Retinal pigment epithelial cell (primary cell): Measurements from ENCODE around the gene SMCHD1.
"Not testable (repeated sequence)": the region's sequence is repeated elsewhere in the genome, so short reads cannot be mapped to it uniquely, and the experiment has no call there.

Experiments used
- DNase-seq: peaks from one replicate; pipeline ENCODE4 v3.0.0-alpha.2; 2010; ENCODE audit warnings: low read depth
- H3K4me3 ChIP-seq: 2 replicates; pipeline ENCODE4 v1.5.1; 2011; ENCODE audit warnings: mild to moderate bottlenecking, low read length, control low read depth, moderate library complexity
- CTCF ChIP-seq: conservative IDR thresholded peaks from 2 replicates; pipeline ENCODE4 v1.5.1; 2011; ENCODE audit warnings: low read depth, low read length, control low read depth, inconsistent platforms

SMCHD1 gene

GRCh38 chr18:2792395-2792794 is 136.9 kb downstream of the SMCHD1 start:
- no peak for TF ChIP-seq CTCF
- H3K4me3 ChIP-seq = no peak overlapping the region
- DNase-seq = no peak

GRCh38 chr18:2794159-2794558 is 138.6 kb downstream of the SMCHD1 start:
- no peak for TF ChIP-seq CTCF
- no peak overlapping the region for H3K4me3 ChIP-seq
- DNase-seq = no peak

GRCh38 chr18:2797951-2798350 is 142.4 kb downstream of the SMCHD1 start:
- TF ChIP-seq CTCF = no peak
- no peak overlapping the region for H3K4me3 ChIP-seq
- DNase-seq = no peak

DNA sequence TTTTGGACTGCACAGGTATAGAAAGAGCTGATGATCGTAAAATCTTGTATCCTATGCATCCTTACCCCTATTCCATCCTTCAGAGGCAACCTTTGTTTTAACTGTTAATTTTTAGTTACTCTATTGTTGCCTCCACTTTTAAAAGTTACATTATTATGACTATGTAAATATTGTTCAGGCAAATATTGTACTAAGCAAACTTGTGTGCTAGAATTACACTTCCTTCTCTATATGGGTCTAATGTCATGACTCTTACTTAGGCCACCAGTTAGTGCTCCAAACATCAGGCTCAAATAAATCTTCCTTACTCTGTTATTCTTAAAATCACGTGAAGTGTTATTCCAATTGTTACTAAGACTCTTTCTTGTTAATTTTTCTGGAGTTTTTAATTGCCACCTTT is 143.8 kb downstream of the SMCHD1 start:
- no peak overlapping the region for H3K4me3 ChIP-seq
- DNase-seq = no peak
- TF ChIP-seq CTCF = no peak

GRCh38 chr18:2805970-2806943 is 150.7 kb downstream of the SMCHD1 start:
- no peak for DNase-seq
- H3K4me3 ChIP-seq = no peak overlapping the region

DNA sequence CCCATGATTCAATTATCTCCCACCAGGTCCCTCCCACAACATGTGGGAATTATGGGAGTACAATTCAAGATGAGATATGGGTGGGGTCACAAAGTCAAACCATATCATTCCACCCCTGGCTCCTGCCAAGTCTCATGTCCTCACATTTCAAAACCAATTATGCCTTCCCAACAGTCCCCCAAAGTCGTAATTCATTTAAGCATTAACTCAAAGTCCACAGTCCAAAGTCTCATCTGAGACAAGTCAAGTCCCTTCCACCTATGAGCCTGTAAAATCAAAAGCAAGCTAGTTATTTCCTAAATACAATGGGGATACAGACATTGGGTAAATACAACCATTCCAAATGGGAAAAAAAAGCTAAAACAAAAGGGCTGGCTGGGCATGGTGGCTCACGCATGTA is 153.1 kb downstream of the SMCHD1 start:
- not testable (repeated sequence) for H3K4me3 ChIP-seq, DNase-seq

More at GRCh38 chr18:2805970-2806943, 150.7 kb downstream of the SMCHD1 start:
- TF ChIP-seq CTCF = no peak

- not testable (repeated sequence) for H3K4me3 ChIP-seq, DNase-seq
These were observed 154.2 kb downstream of the SMCHD1 start for GRCh38 chr18:2809666-2810183.

GRCh38 chr18:2811416-2811815 is 155.9 kb downstream of the SMCHD1 start:
- no peak overlapping the region for H3K4me3 ChIP-seq
- no peak for TF ChIP-seq CTCF
- no peak for DNase-seq
